ENCODE results near the gene GDPD3.

The GDPD3 gene

GRCh38 chr16:30087181-30087898 is 26.0 kb downstream of the GDPD3 start:
- TF ChIP-seq CTCF (IDR thresholded peaks at IDR 0.05; ENCODE audit: low read depth, low read length), result no peak
- no peak for DNase-seq (ENCODE audit: extremely low read depth, low read depth)

GRCh38 chr16:30086291-30087140 is 26.8 kb downstream of the GDPD3 start:
- TF ChIP-seq CTCF (IDR thresholded peaks at IDR 0.05; ENCODE audit: low read depth, low read length), result no peak
- DNase-seq (ENCODE audit: extremely low read depth, low read depth), result no peak

- DNase-seq (ENCODE audit: extremely low read depth, low read depth), result no peak
- no peak for TF ChIP-seq CTCF (IDR thresholded peaks at IDR 0.05; ENCODE audit: low read depth, low read length)
These were observed 27.5 kb downstream of the GDPD3 start for GRCh38 chr16:30085820-30086219.

- no peak for TF ChIP-seq CTCF (IDR thresholded peaks at IDR 0.05; ENCODE audit: low read depth, low read length)
These were observed 28.1 kb downstream of the GDPD3 start for GRCh38 chr16:30085247-30085646.

GRCh38 chr16:30084816-30085159 is 28.5 kb downstream of the GDPD3 start:
- no peak for TF ChIP-seq CTCF (IDR thresholded peaks at IDR 0.05; ENCODE audit: low read depth, low read length)
- no peak for DNase-seq (ENCODE audit: extremely low read depth, low read depth)

More at GRCh38 chr16:30085247-30085646, 28.1 kb downstream of the GDPD3 start:
- DNase-seq (ENCODE audit: extremely low read depth, low read depth), result no peak

- TF ChIP-seq CTCF (IDR thresholded peaks at IDR 0.05; ENCODE audit: low read depth, low read length), result no peak
- DNase-seq (ENCODE audit: extremely low read depth, low read depth), result no peak
These were observed 29.1 kb downstream of the GDPD3 start for GRCh38 chr16:30084096-30084815.

Data from AG09319 (cell line).